Stimulated activated CD8-positive, alpha-beta memory T cell treated with anti-CD3 and anti-CD28 coated beads, Interleukin-4, amount 100 ng/mL, for 4 hours (primary cell): Measurements from ENCODE around the gene SPRYD3.
"Not testable (repeated sequence)": the region's sequence is repeated elsewhere in the genome, so short reads cannot be mapped to it uniquely, and the experiment has no call there.

ENCODE experiments used
- DNase-seq, 2 donors: peaks; one replicate each; pipeline ENCODE4 v3.0.0-alpha.2; 2020; ENCODE audit warnings: low read depth in 2 of 2, low spot score in 1 of 2

The SPRYD3 gene

DNA sequence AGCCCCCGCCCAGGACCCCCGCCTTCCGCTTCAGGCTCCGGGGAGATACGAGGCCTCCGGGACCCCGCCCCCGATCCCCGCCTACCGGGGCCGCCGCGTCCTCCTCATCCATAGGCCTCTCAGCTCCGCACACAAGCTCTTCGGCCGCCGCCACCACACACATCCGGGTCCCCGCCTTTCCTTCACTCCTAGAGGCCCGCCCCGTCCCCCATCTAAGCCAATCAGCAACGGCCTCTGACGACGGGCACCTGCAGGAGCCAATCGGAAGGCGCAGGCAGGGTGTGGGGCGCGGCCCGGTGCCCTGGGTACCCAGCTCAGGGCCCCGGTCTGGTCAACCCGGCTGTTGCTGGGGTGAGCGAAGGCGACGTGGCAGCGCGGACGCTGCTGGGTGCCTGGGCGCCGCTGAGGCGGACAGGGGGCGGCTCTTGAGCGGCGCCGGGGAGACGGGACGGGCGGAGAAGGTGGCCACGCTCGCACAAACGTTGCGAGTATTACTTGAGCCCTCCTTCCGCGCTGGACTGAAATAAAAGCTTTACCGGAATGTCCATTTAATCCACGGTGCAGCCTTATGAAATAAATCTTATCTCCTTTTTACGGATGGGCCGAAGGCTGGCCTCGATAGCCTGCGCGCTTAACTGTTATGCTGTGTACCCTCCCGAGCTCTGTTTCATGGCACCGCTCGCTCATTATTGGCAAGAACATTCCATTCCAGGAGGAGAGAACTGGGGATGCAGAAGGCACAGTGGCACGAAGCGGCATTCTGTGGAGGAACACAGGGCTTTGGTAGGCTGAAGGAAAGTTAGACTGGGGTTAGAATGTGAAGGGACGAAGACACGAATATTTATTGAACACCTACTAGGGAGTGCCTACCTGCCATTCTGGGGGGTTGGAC is at the start of gene SPRYD3:
SPRYD3 (minus strand) TSS at position 165 of the 892 bp plus-strand sequence; CDS start at position 108, 57 bp downstream.
- peak; percentile 91 to 92 for DNase-seq

GRCh38 chr12:53127169-53127568 is 48.0 kb upstream of the SPRYD3 start:
- DNase-seq, result no peak

- no peak for DNase-seq
Observed at GRCh38 chr12:53124352-53124723, 45.1 kb upstream of the SPRYD3 start.

DNA sequence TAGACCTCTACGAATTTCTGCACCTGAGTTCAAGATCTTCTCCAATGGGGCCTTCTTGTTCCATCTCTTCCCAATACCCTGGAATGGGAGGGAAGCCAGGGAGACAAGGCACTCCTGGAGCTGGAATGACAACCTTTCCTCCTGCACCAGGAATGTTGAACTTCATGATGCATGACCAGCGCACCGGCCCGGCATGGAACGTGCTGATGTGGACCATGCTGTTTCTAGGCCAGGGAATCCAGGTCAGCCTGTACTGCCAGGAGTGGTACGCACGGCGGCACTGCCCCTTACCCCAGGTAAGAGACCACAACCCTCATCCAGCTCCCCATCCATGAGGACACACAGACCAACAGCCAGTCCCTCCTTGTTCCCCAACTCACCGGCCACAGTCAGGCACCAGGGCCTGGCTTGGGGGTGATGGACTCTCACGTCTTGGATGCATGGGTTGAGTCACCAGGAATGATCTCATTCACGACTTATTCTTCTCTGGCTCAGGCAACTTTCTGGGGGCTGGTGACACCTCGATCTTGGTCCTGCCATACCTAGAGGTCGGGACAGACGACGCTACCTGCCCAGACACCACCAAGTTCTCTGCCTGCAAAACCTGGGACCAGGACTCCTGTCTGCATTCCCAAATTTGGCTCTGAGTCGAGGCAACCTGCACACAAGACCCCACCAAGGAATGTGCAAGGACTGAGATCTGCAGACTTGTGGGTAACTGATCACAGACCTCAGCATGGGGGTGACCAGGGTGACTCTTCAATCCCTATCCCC is 44.6 kb upstream of the SPRYD3 start:
- no peak for DNase-seq

GRCh38 chr12:53122961-53123468 is 43.8 kb upstream of the SPRYD3 start:
- DNase-seq, result no peak

DNA sequence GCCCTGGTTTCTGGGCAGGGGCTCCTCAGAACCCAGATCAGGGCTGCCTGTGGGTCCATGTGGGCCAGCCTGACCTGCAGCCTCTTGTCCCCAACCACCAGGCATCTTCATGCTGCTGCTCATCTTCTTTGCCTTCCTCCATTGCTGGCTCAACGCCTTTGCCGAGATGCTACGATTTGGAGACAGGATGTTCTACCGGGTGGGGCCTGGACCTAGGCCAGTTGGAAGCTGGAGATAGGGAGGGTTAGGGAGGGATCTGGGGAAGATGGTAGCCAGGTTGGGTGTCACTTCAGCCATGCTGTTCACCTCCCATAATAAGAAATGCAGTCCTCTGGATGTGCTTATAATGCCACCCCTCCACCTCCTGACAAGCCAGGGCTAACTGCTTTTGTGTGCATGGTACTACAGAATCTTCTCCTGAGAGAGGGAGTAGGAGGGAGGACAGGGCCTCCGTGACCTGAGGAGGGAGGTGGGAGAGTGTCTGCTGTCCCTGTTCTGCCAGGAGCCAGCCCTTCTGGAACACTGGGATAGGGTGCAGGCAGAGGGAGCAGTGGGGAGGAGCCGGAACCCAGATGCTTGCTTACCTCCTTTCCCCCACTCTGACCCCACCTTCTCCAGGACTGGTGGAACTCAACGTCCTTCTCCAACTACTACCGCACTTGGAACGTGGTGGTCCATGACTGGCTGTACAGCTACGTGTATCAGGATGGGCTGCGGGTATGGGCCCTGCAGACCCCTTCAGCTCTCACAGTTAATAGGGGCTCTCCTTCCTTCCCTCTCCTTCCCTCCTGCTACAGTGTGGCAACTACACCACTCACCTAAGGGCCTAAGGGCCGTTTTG is 41.7 kb upstream of the SPRYD3 start:
- no peak for DNase-seq

GRCh38 chr12:53118751-53119300 is 39.6 kb upstream of the SPRYD3 start:
- DNase-seq, result no peak

DNA sequence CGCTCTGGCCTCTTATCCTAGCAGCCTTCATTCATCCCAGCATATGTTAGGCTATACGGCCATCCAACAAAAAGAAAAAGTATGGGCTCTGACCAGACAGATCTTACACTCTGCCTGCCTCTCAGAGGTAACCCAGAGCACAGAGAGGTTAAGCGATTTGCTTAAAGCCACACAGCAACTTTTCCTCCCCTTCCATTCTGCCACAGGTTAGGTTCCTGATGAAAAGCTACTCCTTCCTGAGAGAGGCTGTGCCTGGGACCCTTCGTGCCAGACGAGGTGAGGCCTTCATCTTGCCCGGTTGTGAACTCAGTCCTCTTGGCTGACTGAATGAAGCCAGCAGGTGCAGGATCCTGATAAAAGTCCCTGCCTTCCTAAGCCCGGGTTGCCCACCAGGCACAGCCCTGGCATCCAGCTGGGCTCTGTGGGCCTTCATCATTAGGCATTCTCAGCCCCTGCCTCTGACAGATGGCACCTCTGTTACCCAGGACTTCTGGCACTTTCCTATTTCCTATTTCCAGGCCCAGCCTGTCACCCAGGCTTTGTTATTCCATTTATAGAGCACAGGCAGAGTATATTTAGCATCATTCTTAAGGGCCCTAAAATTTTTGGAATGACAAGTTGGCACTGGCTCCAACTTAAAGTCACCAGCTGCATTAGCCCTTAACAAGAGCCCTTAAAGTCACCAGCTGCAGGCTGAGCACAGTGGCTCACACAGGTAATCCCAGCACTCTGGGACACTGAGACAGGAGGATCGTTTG is 36.9 kb upstream of the SPRYD3 start:
- DNase-seq, result no peak

DNA sequence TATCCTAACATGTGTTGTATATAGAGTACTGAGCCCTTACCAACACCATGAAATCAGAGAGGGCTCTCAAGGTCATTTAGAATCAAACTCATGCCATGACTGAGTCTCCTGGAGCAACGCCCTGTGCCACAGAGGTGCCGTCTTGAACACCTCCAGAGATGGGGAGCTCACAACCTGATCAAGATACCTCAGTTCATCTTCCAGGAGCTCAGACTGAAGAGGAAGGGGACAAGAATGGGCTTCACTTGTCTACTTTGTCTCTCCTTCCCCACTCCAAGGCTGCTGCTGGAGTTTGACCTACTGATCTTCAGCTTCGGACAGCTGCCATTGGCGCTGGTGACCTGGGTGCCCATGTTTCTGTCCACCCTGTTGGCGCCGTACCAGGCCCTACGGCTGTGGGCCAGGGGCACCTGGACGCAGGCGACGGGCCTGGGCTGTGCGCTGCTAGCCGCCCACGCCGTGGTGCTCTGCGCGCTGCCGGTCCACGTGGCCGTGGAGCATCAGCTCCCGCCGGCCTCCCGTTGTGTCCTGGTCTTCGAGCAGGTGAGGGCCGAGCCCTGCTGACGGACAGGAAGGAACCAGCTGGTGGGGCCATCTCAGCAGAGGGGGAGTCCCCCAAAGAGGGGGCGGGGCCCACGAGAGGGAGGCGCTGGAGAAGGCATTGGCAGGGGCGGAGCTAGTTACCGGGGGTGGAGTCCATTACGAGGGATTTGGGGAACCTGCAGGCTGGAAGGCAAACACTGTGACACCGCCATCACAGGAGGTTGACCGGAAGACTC is 36.1 kb upstream of the SPRYD3 start:
- no peak for DNase-seq

DNA sequence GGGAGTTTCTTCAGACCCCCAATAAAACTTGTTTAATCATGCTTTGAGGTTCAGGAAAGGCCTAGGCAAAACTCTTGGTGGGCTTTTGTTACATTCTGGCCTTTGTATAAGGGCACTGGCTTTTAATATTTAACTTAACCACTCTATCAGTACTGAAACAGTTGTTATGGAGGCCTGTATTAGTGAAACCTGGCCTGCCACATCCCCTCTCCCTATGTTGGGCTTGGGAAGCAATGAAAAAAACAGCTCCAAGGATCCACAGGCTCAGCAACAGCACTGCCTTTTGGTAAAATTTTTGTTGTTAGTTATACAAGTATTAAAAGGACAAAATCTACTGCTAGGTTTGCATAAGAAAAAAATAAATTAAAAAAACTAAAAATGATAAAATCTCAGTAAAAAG is 34.8 kb upstream of the SPRYD3 start:
- no peak for DNase-seq

GRCh38 chr12:53113136-53113705 is 34.0 kb upstream of the SPRYD3 start:
- no peak for DNase-seq

DNA sequence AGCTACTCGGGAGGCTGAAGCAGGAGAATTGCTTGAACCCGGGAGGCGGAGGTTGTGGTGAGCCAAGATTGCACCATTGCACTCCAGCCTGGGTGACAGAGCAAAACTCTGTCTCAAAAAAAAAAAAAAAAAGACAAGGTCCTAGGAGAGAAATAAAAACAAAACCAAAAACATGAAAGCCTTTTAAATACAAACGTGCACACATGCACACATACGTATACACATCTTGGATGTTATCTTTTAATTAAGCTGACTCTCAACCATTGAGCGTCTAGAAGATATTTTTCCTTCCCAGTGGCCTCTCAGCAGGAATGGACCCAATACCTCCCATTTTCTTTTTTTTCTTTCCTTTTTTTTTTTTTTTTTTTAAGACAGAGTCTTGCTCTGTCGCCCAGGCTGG is 33.2 kb upstream of the SPRYD3 start:
- DNase-seq, result not testable (repeated sequence)

DNA sequence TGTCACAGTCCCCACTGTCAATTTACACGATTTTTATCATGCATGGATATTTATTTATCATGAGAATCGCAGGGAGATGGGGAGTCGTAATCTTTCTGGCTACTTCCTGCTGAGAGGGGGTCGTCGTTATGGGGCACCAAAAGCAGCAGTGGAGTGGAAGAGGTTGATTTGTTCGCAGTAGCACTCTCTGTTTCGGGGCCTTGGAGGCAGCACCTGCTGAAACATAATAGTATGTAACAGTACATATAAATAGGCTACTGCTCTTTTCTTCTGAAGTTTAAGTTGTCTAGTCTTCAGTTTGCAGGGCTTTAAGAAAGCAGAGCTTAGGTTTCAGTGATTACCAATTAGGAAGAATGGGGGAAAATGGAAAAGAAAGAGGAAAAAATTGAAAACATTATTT is 27.9 kb upstream of the SPRYD3 start:
- DNase-seq, result no peak

DNA sequence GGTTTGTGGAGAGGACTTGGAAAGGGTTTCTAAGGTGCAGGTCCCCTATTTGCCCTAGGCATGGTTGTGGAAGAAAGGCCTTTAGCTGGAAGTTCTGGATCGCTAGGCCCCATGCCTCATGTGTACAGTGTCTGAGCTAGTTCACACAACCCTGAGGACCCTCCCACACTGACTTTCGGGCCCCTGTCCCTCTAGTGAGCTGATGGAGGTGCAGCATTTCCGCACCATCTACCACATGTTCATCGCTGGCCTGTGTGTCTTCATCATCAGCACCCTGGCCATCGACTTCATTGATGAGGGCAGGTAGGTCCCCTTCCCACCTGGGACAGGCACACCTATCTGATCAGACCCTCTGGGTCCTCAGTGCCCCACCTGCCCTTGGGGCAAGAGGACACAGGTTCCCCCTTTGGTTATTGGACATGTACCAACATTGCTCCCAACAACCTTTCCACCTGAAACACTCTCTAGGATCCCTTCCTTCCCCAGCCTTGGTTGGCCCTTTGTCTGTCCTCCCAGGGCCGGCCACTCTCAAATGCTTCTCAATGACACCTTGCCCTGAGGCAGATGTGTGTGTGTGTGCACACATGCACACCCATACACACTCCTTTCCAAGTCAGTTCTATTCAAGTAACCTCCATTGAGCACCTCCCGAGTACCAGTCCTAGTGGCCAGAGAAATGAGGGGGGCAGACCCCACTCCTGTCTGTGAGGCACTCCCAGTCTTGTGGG is 26.7 kb upstream of the SPRYD3 start:
- no peak for DNase-seq

DNA sequence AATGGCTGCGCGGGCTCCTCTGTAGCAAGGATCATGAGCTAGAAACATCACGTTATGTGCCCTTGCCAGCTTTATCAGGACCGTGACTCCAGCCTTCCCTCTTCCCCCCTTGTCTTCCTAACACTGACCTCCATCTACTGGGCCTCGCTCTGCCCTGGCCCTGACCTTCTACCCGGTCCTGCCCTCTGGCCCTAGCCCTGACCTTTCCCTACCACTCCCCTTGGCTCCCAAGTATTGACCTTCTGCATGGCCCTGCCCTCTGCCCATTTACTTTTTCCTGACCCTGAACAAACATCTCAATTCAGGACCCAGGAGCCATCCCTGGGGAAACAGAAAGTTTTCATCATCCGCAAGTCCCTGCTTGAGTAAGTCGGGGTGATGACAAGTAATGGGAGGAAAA is 26.1 kb upstream of the SPRYD3 start:
- DNase-seq, result no peak

DNA sequence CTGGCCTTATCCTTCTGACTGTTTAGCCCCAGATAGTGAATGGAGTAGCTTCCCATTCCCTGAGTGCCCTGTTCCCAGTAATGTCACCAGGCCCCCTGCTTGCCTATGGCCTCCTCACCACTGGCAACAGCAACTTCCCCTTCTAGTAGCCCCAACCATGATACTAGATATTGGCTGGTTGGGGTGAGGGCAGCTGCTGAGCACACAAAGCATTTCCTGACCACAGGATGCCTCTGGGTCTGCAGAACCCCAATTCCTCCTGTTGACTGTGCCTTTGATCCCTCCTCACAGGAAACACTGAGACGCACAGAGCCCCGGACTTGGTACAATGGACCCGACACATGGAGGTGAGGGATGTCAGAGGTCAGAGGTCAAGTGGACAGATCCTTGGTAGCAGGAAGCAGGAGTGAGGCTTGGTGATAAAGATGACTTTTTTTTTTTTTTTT is 24.7 kb upstream of the SPRYD3 start:
- DNase-seq, result no peak

DNA sequence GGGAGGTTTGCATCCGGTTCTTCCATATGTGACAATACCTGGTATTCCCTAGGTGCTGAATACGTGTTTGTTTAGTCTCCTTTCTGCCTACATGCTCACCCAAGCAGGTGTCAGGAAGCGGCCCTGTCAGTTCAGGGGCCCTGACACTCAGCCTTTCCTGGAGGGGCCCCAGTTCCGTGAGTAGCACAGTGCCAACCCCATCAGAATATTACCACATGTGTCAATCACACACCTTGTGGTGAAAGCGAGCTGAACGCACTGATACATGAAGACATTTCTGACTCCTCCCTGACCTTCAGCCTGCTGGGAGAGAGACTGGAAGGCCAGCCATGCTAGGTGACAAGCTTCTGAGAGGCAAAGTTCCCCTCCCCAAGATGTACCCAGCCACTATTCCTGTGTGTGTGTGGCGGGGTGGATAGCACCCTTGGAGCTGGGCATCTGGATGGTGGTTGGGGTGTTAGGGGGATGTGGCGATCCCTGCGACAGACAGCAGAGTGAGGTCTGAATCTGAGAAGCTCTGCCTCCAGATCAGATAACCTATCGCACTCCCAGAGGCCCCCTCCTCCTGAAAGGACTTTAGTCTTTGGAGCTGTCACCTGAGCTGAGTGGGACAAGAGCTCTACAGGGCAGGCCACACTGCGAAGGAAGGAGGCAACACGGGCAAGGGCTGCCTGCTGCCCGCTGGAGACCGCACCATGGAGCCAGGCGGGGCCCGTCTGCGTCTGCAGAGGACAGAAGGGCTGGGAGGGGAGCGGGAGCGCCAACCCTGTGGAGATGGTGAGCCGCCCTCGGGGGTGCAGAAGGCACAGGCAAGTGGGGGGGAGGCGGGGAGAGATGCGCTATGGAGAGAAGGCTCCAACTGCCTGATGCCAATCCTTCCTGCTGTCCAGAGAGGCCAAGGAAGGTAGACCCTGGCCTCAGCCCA is 24.0 kb upstream of the SPRYD3 start, which contains the start of gene SOAT2:
SOAT2 (plus strand) TSS at position 604 of the 925 bp plus-strand sequence; CDS start at position 696, 92 bp downstream.
- peak in 1 of 2 donors; percentile 20 for DNase-seq
